HuH-7 (cell line): Measurements from ENCODE around the gene RETSAT.
A peak's percentile ranks its signal among the peaks of the same experiment; 100 is the strongest.
"Not testable (repeated sequence)": the region's sequence is repeated elsewhere in the genome, so short reads cannot be mapped to it uniquely, and the experiment has no call there.

Experiments used
- DNase-seq: peaks from one replicate; pipeline ENCODE4 v3.0.0; 2011; ENCODE audit warnings: low spot score

The RETSAT gene

GRCh38 chr2:85330839-85331636, 23.3 kb downstream of the RETSAT start:
- DNase-seq, result no peak

- DNase-seq, result not testable (repeated sequence)
These were observed 24.6 kb downstream of the RETSAT start for GRCh38 chr2:85329701-85330100.

- no peak for DNase-seq
These were observed 25.1 kb downstream of the RETSAT start for GRCh38 chr2:85329181-85329651.

GRCh38 chr2:85327822-85328617, 26.3 kb downstream of the RETSAT start, which contains the start of gene TGOLN2:
TGOLN2 (minus strand) TSS chr2:85327989; CDS start chr2:85327962, 27 bp downstream.
- peak; percentile 95 for DNase-seq

GRCh38 chr2:85327160-85327821, 27.0 kb downstream of the RETSAT start:
- peak; percentile 30 for DNase-seq

- no peak for DNase-seq
These were observed 27.7 kb downstream of the RETSAT start for GRCh38 chr2:85326406-85327159.

- no peak for DNase-seq
These were observed 28.9 kb downstream of the RETSAT start for GRCh38 chr2:85325466-85325811.

- peak; percentile 55 for DNase-seq
These were observed 29.5 kb downstream of the RETSAT start for GRCh38 chr2:85324639-85325465.

GRCh38 chr2:85323988-85324367, 30.4 kb downstream of the RETSAT start:
- not testable (repeated sequence) for DNase-seq

- DNase-seq, result no peak
These were observed 30.9 kb downstream of the RETSAT start for GRCh38 chr2:85323351-85323987.

- no peak for DNase-seq
These were observed 34.5 kb downstream of the RETSAT start for GRCh38 chr2:85319796-85320195.

- no peak for DNase-seq
These were observed 35.9 kb downstream of the RETSAT start for GRCh38 chr2:85318222-85319074.

- DNase-seq, result not testable (repeated sequence)
These were observed 38.4 kb downstream of the RETSAT start for GRCh38 chr2:85315921-85316320.

- no peak for DNase-seq
These were observed 39.5 kb downstream of the RETSAT start for GRCh38 chr2:85314884-85315242.

GRCh38 chr2:85312404-85312803, 41.9 kb downstream of the RETSAT start:
- DNase-seq, result no peak

GRCh38 chr2:85310330-85310729, 44.0 kb downstream of the RETSAT start:
- DNase-seq, result no peak

GRCh38 chr2:85309699-85310321, 44.5 kb downstream of the RETSAT start:
- DNase-seq, result no peak

- DNase-seq, result no peak
These were observed 45.3 kb downstream of the RETSAT start for GRCh38 chr2:85308896-85309555.

- no peak for DNase-seq
These were observed 46.1 kb downstream of the RETSAT start for GRCh38 chr2:85308201-85308600.
